Measurements from ENCODE around the gene PXDN. TPM values are rescaled to one million over a fixed set of nuclear protein-coding genes. Genes with fewer than 3 reads are reported as not detected.

Gene PXDN
- total and polyA plus RNA-seq, 9 of the 15 experiments (the other 6 are each of a cell fraction or from before 2014, with no cell fraction given), result 0.49 TPM; not detected in 8

DNA sequence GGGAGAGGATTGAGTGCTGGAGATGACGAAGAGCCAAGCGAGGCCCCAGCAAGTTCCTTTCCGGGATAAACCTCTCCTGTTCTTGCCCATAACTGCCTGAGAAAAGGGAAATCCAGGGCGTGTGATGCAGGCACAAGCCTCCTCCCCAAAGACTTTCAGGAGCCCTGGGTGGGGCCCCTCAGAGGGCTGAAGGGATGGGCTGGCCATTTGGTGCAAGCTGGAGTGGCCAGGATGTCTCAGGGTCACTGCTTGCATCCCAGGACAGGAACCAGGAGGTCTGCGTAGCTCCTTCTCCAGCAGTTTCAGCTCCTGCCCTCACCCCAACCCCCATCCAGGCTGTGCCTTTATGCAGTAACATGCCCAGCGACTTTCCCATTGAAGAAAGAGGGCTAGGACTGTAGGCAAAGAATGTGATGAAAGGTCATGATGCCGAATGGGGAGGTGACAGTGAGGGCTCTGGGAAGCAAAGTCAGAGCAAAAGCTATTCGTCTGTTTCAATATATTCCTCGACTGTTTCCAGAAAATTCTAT, 80.2 kb downstream of the PXDN start:
- in situ Hi-C loops (cut with MboI), result no loop called here

GRCh38 chr2:1663621-1664020, 80.7 kb downstream of the PXDN start:
- H3K9me3 ChIP-seq (replicated peaks; ENCODE audit: control insufficient read depth, insufficient read depth, low read depth, low read length), result no peaks in the 10 kb centered on the region
- no peak for FAIRE-seq
- peaks cover 21 to 57% of the 10 kb centered on the region in 2 experiments for H3K27me3 ChIP-seq (ENCODE audit: control insufficient read depth in 2 of 2, insufficient read depth in 2 of 2, low read length in 2 of 2)
- CTCF ChIA-PET (ENCODE audit: low intra/inter-chr PET ratio), result no interaction called here
- no peak overlapping the region for H3K27ac ChIP-seq (ENCODE audit: extremely low read depth, low read depth, low read length)
- no peak overlapping the region for H2AFZ ChIP-seq (ENCODE audit: low read depth, low read length)
- no peaks in the 10 kb centered on the region; the same call in 1 of the 2 replicates for H4K20me1 ChIP-seq (replicated peaks; ENCODE audit: control insufficient read depth, insufficient read depth, low read length)
- POLR2A ChIA-PET, result no interaction called here
- no peaks in the 10 kb centered on the region for H3K79me2 ChIP-seq (ENCODE audit: control insufficient read depth, insufficient read depth, low read length)
- ATAC-seq, result no peak
- BruUV-seq (replicated peaks), result no TSS peak
- in situ Hi-C loops (cut with MboI) (no loop called here), intact Hi-C loops (cut with micrococcal nuclease) (no loop called here)
- DNase-seq (ENCODE audit: extremely low read depth in 1 of 4, low spot score in 3 of 4), result no peak
- 1% methylated on average over 16 of the region's 16 CpGs for WGBS (ENCODE audit: insufficient coverage, low coverage, missing lambda C conversion rate)
- H3K4me1 ChIP-seq (replicated peaks in 1 of 2; ENCODE audit: control insufficient read depth in 2 of 2, insufficient read depth in 2 of 2, low read length in 2 of 2), result no peaks in the 10 kb centered on the region
- no peaks in the 10 kb centered on the region for H3K9me1 ChIP-seq (ENCODE audit: control insufficient read depth, insufficient read depth, low read length)
- no peak overlapping the region for H3K4me3 ChIP-seq
- no peak overlapping the region for H3K4me2 ChIP-seq (ENCODE audit: insufficient read depth, low read length)
- no peaks in the 10 kb centered on the region for H3K36me3 ChIP-seq (ENCODE audit: control insufficient read depth, insufficient read depth, low read length)
- H3K9ac ChIP-seq (ENCODE audit: insufficient read depth in 1 of 2, low read depth in 2 of 2, low read length in 2 of 2), result no peak overlapping the region
- no peak for TF ChIP-seq SMARCC2 (IDR thresholded peaks at IDR 0.05; ENCODE audit: low read depth)
- TF ChIP-seq, protein P1, sequence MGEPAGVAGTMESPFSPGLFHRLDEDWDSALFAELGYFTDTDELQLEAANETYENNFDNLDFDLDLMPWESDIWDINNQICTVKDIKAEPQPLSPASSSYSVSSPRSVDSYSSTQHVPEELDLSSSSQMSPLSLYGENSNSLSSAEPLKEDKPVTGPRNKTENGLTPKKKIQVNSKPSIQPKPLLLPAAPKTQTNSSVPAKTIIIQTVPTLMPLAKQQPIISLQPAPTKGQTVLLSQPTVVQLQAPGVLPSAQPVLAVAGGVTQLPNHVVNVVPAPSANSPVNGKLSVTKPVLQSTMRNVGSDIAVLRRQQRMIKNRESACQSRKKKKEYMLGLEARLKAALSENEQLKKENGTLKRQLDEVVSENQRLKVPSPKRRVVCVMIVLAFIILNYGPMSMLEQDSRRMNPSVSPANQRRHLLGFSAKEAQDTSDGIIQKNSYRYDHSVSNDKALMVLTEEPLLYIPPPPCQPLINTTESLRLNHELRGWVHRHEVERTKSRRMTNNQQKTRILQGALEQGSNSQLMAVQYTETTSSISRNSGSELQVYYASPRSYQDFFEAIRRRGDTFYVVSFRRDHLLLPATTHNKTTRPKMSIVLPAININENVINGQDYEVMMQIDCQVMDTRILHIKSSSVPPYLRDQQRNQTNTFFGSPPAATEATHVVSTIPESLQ (CRISPR knock-in tag; IDR thresholded peaks at IDR 0.05), result no peak
- no peak for TF ChIP-seq KLF13 (tag; IDR thresholded peaks at IDR 0.05; ENCODE audit: borderline replicate concordance, low read depth)
- TF ChIP-seq ZNF174 (CRISPR knock-in tag; IDR thresholded peaks at IDR 0.05), result no peak
- TF ChIP-seq ELF4 (CRISPR knock-in tag; IDR thresholded peaks at IDR 0.05), result no peak
- TF ChIP-seq HMBOX1 (IDR thresholded peaks at IDR 0.05), result no peak
- TF ChIP-seq ZNF274 (IDR thresholded peaks at IDR 0.05; ENCODE audit: borderline replicate concordance, low read depth, low read length), result no peak
- TF ChIP-seq TBP (optimal IDR thresholded peaks at IDR 0.05; ENCODE audit: low read depth, low read length), result no peak
- no peak for TF ChIP-seq TCF7 (IDR thresholded peaks at IDR 0.05; ENCODE audit: borderline replicate concordance)
- no peak for TF ChIP-seq CREM (IDR thresholded peaks at IDR 0.05; ENCODE audit: low read depth)

More for the DNA sequence above, 80.2 kb downstream of the PXDN start:
- WGBS (ENCODE audit: insufficient coverage, low coverage, missing lambda C conversion rate), result 0% methylated on average over 9 of the region's 9 CpGs
- Histone ChIP-seq H3K4me2 (ENCODE audit: insufficient read depth, low read length) (no peak overlapping the region), H2AFZ (ENCODE audit: low read depth, low read length) (no peak overlapping the region), H3K9ac (ENCODE audit: insufficient read depth in 1 of 2, low read depth in 2 of 2, low read length in 2 of 2) (no peak overlapping the region), H3K79me2 (ENCODE audit: control insufficient read depth, insufficient read depth, low read length) (no peaks in the 10 kb centered on the region), H3K4me1 (replicated peaks in 1 of 2; ENCODE audit: control insufficient read depth in 2 of 2, insufficient read depth in 2 of 2, low read length in 2 of 2) (no peaks in the 10 kb centered on the region), H3K9me3 (replicated peaks; ENCODE audit: control insufficient read depth, insufficient read depth, low read depth, low read length) (no peaks in the 10 kb centered on the region), H3K36me3 (ENCODE audit: control insufficient read depth, insufficient read depth, low read length) (no peaks in the 10 kb centered on the region), H4K20me1 (replicated peaks; ENCODE audit: control insufficient read depth, insufficient read depth, low read length) (no peaks in the 10 kb centered on the region; the same call in 1 of the 2 replicates), H3K27me3 (ENCODE audit: control insufficient read depth in 2 of 2, insufficient read depth in 2 of 2, low read length in 2 of 2) (peaks cover 21 to 57% of the 10 kb centered on the region in 2 experiments), H3K9me1 (ENCODE audit: control insufficient read depth, insufficient read depth, low read length) (no peaks in the 10 kb centered on the region), H3K4me3 (no peak overlapping the region), H3K27ac (ENCODE audit: extremely low read depth, low read depth, low read length) (no peak overlapping the region)
- FAIRE-seq (no peak), DNase-seq (ENCODE audit: extremely low read depth in 1 of 4, low spot score in 3 of 4) (no peak), ATAC-seq (no peak)
- ChIA-PET POLR2A (no interaction called here), CTCF (ENCODE audit: low intra/inter-chr PET ratio) (no interaction called here)
- TF ChIP-seq GATAD2A (IDR thresholded peaks at IDR 0.05) (no peak), PHB (CRISPR knock-in tag; IDR thresholded peaks at IDR 0.05) (no peak), ZNF239 (CRISPR knock-in tag; IDR thresholded peaks at IDR 0.05) (no peak), SMAD2 (IDR thresholded peaks at IDR 0.05; ENCODE audit: low read depth, low read length) (no peak), SIN3B (IDR thresholded peaks at IDR 0.05; ENCODE audit: low read depth) (no peak), CBFB (CRISPR knock-in tag; IDR thresholded peaks at IDR 0.05) (no peak), HDAC6 (IDR thresholded peaks at IDR 0.05; ENCODE audit: low read depth, low read length) (no peak), ZFPM2 (CRISPR knock-in tag; IDR thresholded peaks at IDR 0.05) (no peak), ZNF121 (CRISPR knock-in tag; conservative IDR thresholded peaks at IDR 0.05) (no peak), ETV6 (IDR thresholded peaks at IDR 0.05; ENCODE audit: borderline replicate concordance in 1 of 2, low read depth in 2 of 2, low read length in 1 of 2) (no peak), ETV6 (CRISPR knock-in tag; IDR thresholded peaks at IDR 0.05; ENCODE audit: borderline replicate concordance) (no peak), CHCHD3 (CRISPR knock-in tag; IDR thresholded peaks at IDR 0.05) (no peak)
- intact Hi-C loops (cut with micrococcal nuclease), result no loop called here
- no TSS peak for BruUV-seq (replicated peaks)

Measured in K562 (cell line).